Liver (tissue), 9 donors: ENCODE data around the gene PALLD. TPM values are rescaled to one million over a fixed set of nuclear protein-coding genes. Genes with fewer than 3 reads are reported as not detected.

Experiments used
- DNase-seq: peaks from one replicate; pipeline ENCODE4 v3.0.0-alpha.2; 2017; ENCODE audit warnings: low spot score
- H3K27ac ChIP-seq, 2 donors: one replicate each; pipeline ENCODE4 v1.7.0; 2013; ENCODE audit warnings: inconsistent platforms in 2 of 2, low read length in 2 of 2, control low read depth in 1 of 2, low read depth in 1 of 2, mild to moderate bottlenecking in 1 of 2
- H3K27me3 ChIP-seq, 4 donors: one replicate each; pipeline versions ENCODE4 v1.6.1 to v1.7.0; 2013; ENCODE audit warnings: low read length in 3 of 4, inconsistent platforms in 1 of 4, mild to moderate bottlenecking in 1 of 4, moderate library complexity in 1 of 4; ENCODE audit not compliant: control insufficient read depth in 4 of 4, insufficient read depth in 4 of 4
- H3K36me3 ChIP-seq, 4 donors: one replicate each; pipeline versions ENCODE4 v1.6.1 to v1.7.0; 2013; ENCODE audit warnings: low read length in 3 of 4, mild to moderate bottlenecking in 3 of 4, low read depth in 1 of 4, moderate library complexity in 1 of 4; ENCODE audit not compliant: control insufficient read depth in 4 of 4, insufficient read depth in 3 of 4
- H3K4me1 ChIP-seq, 4 donors: one replicate each; pipeline versions ENCODE4 v1.6.1 to v1.7.0; 2013; ENCODE audit warnings: low read length in 3 of 4, mild to moderate bottlenecking in 3 of 4, moderate library complexity in 1 of 4; ENCODE audit not compliant: control insufficient read depth in 4 of 4, insufficient read depth in 4 of 4
- H3K4me3 ChIP-seq, 3 donors: one replicate each; pipeline versions ENCODE4 v1.6.1 to v1.7.0; 2013; ENCODE audit warnings: low read length in 3 of 3, control low read depth in 1 of 3, low read depth in 1 of 3, mild to moderate bottlenecking in 1 of 3
- H3K9ac ChIP-seq, 2 donors: one replicate each; pipeline ENCODE4 v1.7.0; 2013; ENCODE audit warnings: low read length in 2 of 2, mild to moderate bottlenecking in 2 of 2, moderate library complexity in 2 of 2, control low read depth in 1 of 2, low read depth in 1 of 2
- H3K9me3 ChIP-seq, 4 donors: one replicate each; pipeline versions ENCODE4 v1.6.1 to v1.7.0; 2013; ENCODE audit warnings: low read length in 3 of 4; ENCODE audit not compliant: control insufficient read depth in 4 of 4
- ATF3 ChIP-seq: IDR thresholded peaks from 2 replicates; pipeline ENCODE4 v1.6.1; 2016; ENCODE audit warnings: antibody characterized with exemption
- CTCF ChIP-seq: fragments of 150-350 bp; IDR thresholded peaks from 2 replicates; pipeline ENCODE4 v1.5.1; 2017; ENCODE audit warnings: improper control_type of control experiment, low read depth, low read length; ENCODE audit not compliant: missing input control
- EGR1 ChIP-seq, 2 donors: IDR thresholded peaks; 2 replicates each; pipeline ENCODE4 v1.6.1; 2016 to 2018; ENCODE audit warnings: antibody characterized with exemption in 2 of 2, low read depth in 2 of 2
- FOXA1 ChIP-seq: IDR thresholded peaks from 2 replicates; pipeline ENCODE4 v1.6.1; 2016; ENCODE audit warnings: antibody characterized with exemption
- FOXA2 ChIP-seq: IDR thresholded peaks from 2 replicates; pipeline ENCODE4 v1.6.1; 2016; ENCODE audit warnings: antibody characterized with exemption
- GABPA ChIP-seq, 2 donors: IDR thresholded peaks in 1 of 2; conservative IDR thresholded peaks in 1 of 2; 2 replicates each; pipeline ENCODE4 v1.6.1; 2016; ENCODE audit warnings: antibody characterized with exemption in 2 of 2, mild to moderate bottlenecking in 1 of 2, moderate library complexity in 1 of 2
- HNF4A ChIP-seq, 2 donors: conservative IDR thresholded peaks; 2 replicates each; pipeline ENCODE4 v1.6.1; 2016; ENCODE audit warnings: antibody characterized with exemption in 2 of 2, mild to moderate bottlenecking in 2 of 2
- JUND ChIP-seq, 2 donors: IDR thresholded peaks; 2 replicates each; pipeline ENCODE4 v1.6.1; 2016; ENCODE audit warnings: antibody characterized with exemption in 2 of 2
- NR2F2 ChIP-seq: IDR thresholded peaks from 2 replicates; pipeline ENCODE4 v1.6.1; 2016; ENCODE audit warnings: antibody characterized with exemption
- RAD21 ChIP-seq, 2 donors: IDR thresholded peaks; 2 replicates each; pipeline ENCODE4 v1.6.1; 2016; ENCODE audit warnings: antibody characterized with exemption in 2 of 2, mild to moderate bottlenecking in 2 of 2
- REST ChIP-seq: IDR thresholded peaks from 2 replicates; pipeline ENCODE4 v1.6.1; 2016; ENCODE audit warnings: antibody characterized with exemption, mild to moderate bottlenecking
- RXRA ChIP-seq, 2 donors: IDR thresholded peaks; 2 replicates each; pipeline ENCODE4 v1.6.1; 2017 to 2018; ENCODE audit warnings: antibody characterized with exemption in 2 of 2, mild to moderate bottlenecking in 1 of 2
- SP1 ChIP-seq: IDR thresholded peaks from 2 replicates; pipeline ENCODE4 v1.6.1; 2018; ENCODE audit warnings: antibody characterized with exemption, mild to moderate bottlenecking
- TAF1 ChIP-seq: conservative IDR thresholded peaks from 2 replicates; pipeline ENCODE4 v1.6.1; 2016; ENCODE audit warnings: antibody characterized with exemption, mild to moderate bottlenecking
- YY1 ChIP-seq: IDR thresholded peaks from 2 replicates; pipeline ENCODE4 v1.6.1; 2016; ENCODE audit warnings: antibody characterized with exemption, mild to moderate bottlenecking
- ZBTB33 ChIP-seq: IDR thresholded peaks from 2 replicates; pipeline ENCODE4 v1.6.1; 2016; ENCODE audit warnings: antibody characterized with exemption
- WGBS: extraction: QIAGEN DNeasy Blood & Tissue Kit; methylation state at CpG from one replicate; pipeline ENCODE4 v1.1.7; 2013; 5-methylcytosine and 5-hydroxymethylcytosine counted together
- polyA plus RNA-seq, 2 donors: library from polyadenylated mRNA; stranded (reverse) in 1 of 2; unstranded in 1 of 2; fragments of 200-250 nt in 1 of 2; fragments of >200 nt in 1 of 2; fragmentation: Nextera tagmentation in 1 of 2; extraction: Ambion mirVana in 1 of 2; gene quantifications; one replicate each; pipeline versions ENCODE4 v1.2.1 to v1.2.3, GENCODE V29; 2013 to 2015
- total RNA-seq, 2 donors: library from RNA; depleted of rRNA; stranded (reverse); fragments of >200 nt; gene quantifications; one replicate each; pipeline ENCODE4 v1.2.3, GENCODE V29; 2014
- donor health status: healthy.
- donor health status: healthy.
- donor health status: healthy.
- donor health status: healthy.
- donor health status: healthy.

Gene PALLD
- total and polyA plus RNA-seq, 4 donors = 9.0 to 26.3 (median 14.7) TPM

GRCh38 chr4:168573870-168574269 is 77.0 kb downstream of the PALLD start:
- H3K27ac ChIP-seq = no peak overlapping the region
- WGBS = 71% methylated on average over 3 of the region's 3 CpGs

More at GRCh38 chr4:168573870-168574269, 77.0 kb downstream of the PALLD start:
- Histone ChIP-seq H3K4me1 (no peaks in the 10 kb centered on the region), H3K27me3 (no peaks in the 10 kb centered on the region), H3K9ac (no peak overlapping the region), H3K36me3 (no peaks in the 10 kb centered on the region), H3K4me3 (no peak overlapping the region), H3K9me3 (no peaks in the 10 kb centered on the region)
- DNase-seq = no peak
- TF ChIP-seq NR2F2 (no peak), ZBTB33 (no peak), GABPA (IDR thresholded peaks at IDR 0.05 in 1 of 2, conservative IDR thresholded peaks at IDR 0.05 in 1 of 2) (no peak), RAD21 (IDR thresholded peaks at IDR 0.05) (no peak), RXRA (IDR thresholded peaks at IDR 0.05) (no peak), CTCF (no peak), ATF3 (no peak), REST (no peak), SP1 (no peak), YY1 (no peak), FOXA1 (no peak), TAF1 (no peak), HNF4A (conservative IDR thresholded peaks at IDR 0.05) (no peak), JUND (IDR thresholded peaks at IDR 0.05) (no peak), FOXA2 (no peak), EGR1 (IDR thresholded peaks at IDR 0.05; ENCODE audit: low read depth in 2 of 2) (no peak)
